ENCODE measurements around the gene CAMK2B. TPM values are rescaled to one million over a fixed set of nuclear protein-coding genes. Genes with fewer than 3 reads are reported as not detected.

CAMK2B gene
- total RNA-seq, 4 donors from 2014 or later: 35.3 to 64.8 (median 46.0) TPM

DNA sequence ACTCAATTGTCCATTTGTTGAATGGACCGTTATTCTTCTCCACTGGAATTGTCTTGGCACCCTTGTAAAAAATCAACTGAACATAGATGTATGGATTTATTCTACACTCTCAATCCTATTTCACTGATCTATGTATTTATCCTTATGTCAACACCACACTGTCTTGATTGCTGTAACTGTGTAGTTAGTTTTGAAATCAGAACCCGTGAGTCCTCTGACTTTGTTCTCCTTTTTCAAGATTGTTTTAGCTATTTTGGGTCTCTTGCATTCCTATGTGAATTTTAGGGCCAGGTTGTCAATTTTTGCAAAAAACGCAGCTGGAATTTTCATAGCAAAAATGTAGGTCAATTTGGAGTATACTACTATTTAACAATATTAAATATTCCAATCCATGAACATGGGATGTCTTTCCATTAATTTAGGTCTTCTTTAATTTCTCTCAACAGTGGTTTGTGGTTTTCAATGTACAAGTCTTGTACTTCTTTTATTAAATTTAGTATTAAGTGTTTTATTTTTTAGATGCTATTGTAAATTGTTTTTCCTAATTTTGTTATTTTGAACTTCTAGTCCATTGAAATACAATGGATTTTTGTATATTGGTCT is 10.0 kb downstream of the CAMK2B start:
- in situ Hi-C loops (cut with MboI; ENCODE audit: low sequenced_read_pairs in 4 of 4): no loop called here
- Histone ChIP-seq H3K4me1 (peaks cover 56 to 57% of the 10 kb centered on the region in 2 donors), H3K9me3 (no peaks in the 10 kb centered on the region), H3K4me3 (no peak overlapping the region), H3K27me3 (no peaks in the 10 kb centered on the region), H3K36me3 (no peaks in the 10 kb centered on the region), H3K27ac (peak overlapping the region in 3 of 4 donors; percentile 88 to 94 (median 91))
- DNase-seq: no peak
- TF ChIP-seq, protein P1, sequence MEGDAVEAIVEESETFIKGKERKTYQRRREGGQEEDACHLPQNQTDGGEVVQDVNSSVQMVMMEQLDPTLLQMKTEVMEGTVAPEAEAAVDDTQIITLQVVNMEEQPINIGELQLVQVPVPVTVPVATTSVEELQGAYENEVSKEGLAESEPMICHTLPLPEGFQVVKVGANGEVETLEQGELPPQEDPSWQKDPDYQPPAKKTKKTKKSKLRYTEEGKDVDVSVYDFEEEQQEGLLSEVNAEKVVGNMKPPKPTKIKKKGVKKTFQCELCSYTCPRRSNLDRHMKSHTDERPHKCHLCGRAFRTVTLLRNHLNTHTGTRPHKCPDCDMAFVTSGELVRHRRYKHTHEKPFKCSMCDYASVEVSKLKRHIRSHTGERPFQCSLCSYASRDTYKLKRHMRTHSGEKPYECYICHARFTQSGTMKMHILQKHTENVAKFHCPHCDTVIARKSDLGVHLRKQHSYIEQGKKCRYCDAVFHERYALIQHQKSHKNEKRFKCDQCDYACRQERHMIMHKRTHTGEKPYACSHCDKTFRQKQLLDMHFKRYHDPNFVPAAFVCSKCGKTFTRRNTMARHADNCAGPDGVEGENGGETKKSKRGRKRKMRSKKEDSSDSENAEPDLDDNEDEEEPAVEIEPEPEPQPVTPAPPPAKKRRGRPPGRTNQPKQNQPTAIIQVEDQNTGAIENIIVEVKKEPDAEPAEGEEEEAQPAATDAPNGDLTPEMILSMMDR (IDR thresholded peaks at IDR 0.05 in 4 of 5, conservative IDR thresholded peaks at IDR 0.05 in 1 of 5): no peak
- TF ChIP-seq POLR2A (IDR thresholded peaks at IDR 0.05): no peak
- no peak for ATAC-seq
- intact Hi-C loops (cut with DNase I; ENCODE audit: low total_unique reads): no loop called here

DNA sequence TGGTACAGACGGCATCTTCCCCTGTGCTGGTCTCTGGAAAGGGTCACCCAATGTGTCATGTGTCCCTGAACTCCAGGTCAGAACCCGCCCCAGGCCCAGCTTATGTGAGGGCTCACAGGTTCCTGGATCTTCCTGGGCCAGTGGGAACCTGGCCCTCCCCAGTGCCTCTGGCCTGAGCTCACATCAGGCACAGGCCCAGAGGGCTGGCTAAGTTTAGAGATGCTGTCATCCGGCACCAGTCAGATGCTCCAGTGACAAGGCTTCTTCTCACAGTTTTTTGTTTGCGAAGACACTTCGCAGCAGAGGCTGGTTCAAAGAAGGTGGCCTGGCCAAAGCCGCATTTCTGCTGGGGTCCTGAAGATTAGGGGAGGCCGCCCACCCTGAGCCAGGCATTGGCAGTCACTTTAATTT is 11.8 kb downstream of the CAMK2B start:
- in situ Hi-C loops (cut with MboI; ENCODE audit: low sequenced_read_pairs in 4 of 4) (no loop called here), intact Hi-C loops (cut with DNase I; ENCODE audit: low total_unique reads) (loop anchor here (5.0 kb wide), 2 partner anchors 191 to 534 kb away; partner anchors contain the start of genes H2AZ2 and POLD2)
- Histone ChIP-seq H3K27ac (peak overlapping the region; percentile 87 to 94 (median 90)), H3K36me3 (no peaks in the 10 kb centered on the region), H3K27me3 (no peaks in the 10 kb centered on the region), H3K4me1 (peaks cover 52 to 55% of the 10 kb centered on the region in 2 donors), H3K4me3 (peak overlapping the region in 1 of 4 donors; percentile 14), H3K9me3 (no peaks in the 10 kb centered on the region)
- TF ChIP-seq, protein P1 (IDR thresholded peaks at IDR 0.05 in 4 of 5, conservative IDR thresholded peaks at IDR 0.05 in 1 of 5): no peak
- peak; percentile 92 to 93 for TF ChIP-seq POLR2A (IDR thresholded peaks at IDR 0.05)
- peak; percentile 90 to 93 for ATAC-seq
- DNase-seq: peak; percentile 83 to 91

GRCh38 chr7:44313016-44313415 is 12.4 kb downstream of the CAMK2B start:
- H3K27ac ChIP-seq: peak overlapping the region; percentile 87 to 94 (median 90)
- H3K4me3 ChIP-seq: no peak overlapping the region
- intact Hi-C loops (cut with DNase I; ENCODE audit: low total_unique reads): loop anchor here (5.0 kb wide), 2 partner anchors 191 to 534 kb away; partner anchors contain the start of genes H2AZ2 and POLD2
- H3K9me3 ChIP-seq: no peaks in the 10 kb centered on the region
- H3K36me3 ChIP-seq: no peaks in the 10 kb centered on the region
- ATAC-seq: peak in 1 of 2 donors; percentile 16
- in situ Hi-C loops (cut with MboI; ENCODE audit: low sequenced_read_pairs in 4 of 4): no loop called here
- no peak for DNase-seq
- no peaks in the 10 kb centered on the region for H3K27me3 ChIP-seq
- no peak for TF ChIP-seq POLR2A (IDR thresholded peaks at IDR 0.05)
- TF ChIP-seq, protein P1 (IDR thresholded peaks at IDR 0.05 in 4 of 5, conservative IDR thresholded peaks at IDR 0.05 in 1 of 5): no peak
- peaks cover 46 to 49% of the 10 kb centered on the region in 2 donors for H3K4me1 ChIP-seq

DNA sequence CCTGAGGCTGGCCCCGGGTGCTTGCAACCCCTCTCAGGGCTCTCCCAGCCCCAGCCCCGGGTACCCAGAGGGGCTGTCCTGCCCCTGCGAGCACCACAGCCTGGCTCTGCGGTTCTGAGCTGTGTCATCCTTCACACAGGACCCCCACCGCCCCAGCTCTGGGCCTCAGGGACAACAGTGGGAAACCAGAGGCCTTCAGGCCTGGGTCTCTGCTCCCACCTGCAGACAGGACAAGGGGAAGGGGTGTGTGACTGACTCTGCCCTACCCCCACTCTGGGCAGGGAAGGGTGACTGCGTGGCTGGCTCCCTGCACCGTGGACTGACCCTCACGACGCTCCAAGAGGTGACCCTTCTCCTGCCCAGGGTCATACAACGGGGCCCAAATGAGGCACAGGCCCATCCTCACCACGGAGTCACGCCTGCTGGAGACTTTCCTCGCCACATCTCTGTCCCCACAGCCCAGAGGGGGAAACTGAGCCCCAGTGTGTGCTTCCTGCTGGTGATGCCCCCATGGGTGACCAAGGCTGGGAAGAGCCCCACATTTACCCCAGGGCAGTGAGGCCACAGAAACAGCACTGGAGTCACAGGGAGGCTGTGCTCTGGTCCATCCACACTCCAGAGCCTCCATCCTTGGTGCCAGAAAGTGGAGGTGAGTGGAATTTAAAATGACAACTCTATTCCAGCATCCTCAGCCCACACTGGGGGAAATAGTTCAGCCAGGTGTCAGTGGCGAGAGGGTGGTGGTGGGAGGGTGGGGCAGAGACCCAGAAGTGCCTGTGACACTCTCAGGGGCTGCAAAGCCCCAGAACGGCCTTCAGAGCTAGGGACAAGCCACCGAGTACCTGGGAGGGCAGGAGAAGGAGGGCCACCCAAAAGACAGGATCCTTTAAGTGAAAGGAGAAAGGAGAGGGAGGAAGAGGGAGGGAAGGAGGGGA is 13.6 kb downstream of the CAMK2B start:
- Histone ChIP-seq H3K36me3 (no peaks in the 10 kb centered on the region), H3K9me3 (no peaks in the 10 kb centered on the region), H3K27ac (peak overlapping the region; percentile 87 to 94 (median 90)), H3K4me1 (peaks cover 40 to 48% of the 10 kb centered on the region in 2 donors), H3K27me3 (no peaks in the 10 kb centered on the region), H3K4me3 (no peak overlapping the region)
- intact Hi-C loops (cut with DNase I; ENCODE audit: low total_unique reads) (loop anchor here (5.0 kb wide), 2 partner anchors 190 to 535 kb away; partner anchors contain the start of genes H2AZ2 and POLD2), in situ Hi-C loops (cut with MboI; ENCODE audit: low sequenced_read_pairs in 4 of 4) (no loop called here)
- ATAC-seq (no peak), DNase-seq (no peak)
- TF ChIP-seq POLR2A (IDR thresholded peaks at IDR 0.05): no peak
- TF ChIP-seq, protein P1 (IDR thresholded peaks at IDR 0.05 in 4 of 5, conservative IDR thresholded peaks at IDR 0.05 in 1 of 5): no peak

Data from gastrocnemius medialis (tissue), 4 donors.